ENCODE results near the gene NDUFS6.

NDUFS6 gene

DNA sequence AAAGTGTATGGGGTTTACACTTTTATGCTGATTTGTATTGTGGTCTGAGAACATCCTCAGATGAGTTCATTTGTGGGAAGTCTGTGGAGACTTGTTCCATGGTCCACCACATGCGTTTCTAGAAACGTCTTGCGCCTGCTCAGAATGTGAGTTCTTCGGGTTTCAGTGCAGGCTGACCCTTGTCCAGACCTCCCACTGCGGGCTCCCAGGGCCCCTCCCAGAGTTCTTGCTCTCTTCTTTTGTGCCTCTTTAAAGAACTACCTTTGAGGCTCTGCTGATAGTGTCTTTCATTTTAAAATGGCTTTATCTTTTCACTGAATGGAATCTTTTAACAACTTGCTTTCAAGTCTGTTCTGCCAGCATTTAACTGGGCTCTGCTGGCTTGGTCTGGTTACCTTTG, 17.6 kb downstream of the NDUFS6 start:
- DNase-seq = no peak

DNA sequence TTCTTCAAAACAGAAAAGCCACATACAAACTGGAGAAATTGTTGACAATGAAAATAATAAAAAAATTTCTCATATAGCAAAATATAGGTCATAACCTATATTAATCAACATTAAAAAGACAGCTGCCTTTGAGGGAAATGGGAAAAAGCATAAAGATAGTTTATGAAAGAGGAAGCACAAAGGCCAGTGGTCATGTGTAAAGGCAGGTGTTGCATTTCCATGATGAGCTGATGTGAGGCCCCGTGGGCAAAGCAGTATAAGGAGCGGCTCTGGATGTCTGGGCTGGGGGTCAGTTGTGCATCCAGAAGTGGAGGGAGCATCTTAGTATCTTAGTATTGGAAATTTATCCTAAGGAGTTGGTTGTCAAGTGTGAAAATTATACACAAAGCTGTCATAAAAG, 18.3 kb downstream of the NDUFS6 start:
- no peak for DNase-seq

GRCh38 chr5:1820381-1820780, 19.2 kb downstream of the NDUFS6 start:
- no peak for DNase-seq

GRCh38 chr5:1820926-1821325, 19.7 kb downstream of the NDUFS6 start:
- DNase-seq = no peak

DNA sequence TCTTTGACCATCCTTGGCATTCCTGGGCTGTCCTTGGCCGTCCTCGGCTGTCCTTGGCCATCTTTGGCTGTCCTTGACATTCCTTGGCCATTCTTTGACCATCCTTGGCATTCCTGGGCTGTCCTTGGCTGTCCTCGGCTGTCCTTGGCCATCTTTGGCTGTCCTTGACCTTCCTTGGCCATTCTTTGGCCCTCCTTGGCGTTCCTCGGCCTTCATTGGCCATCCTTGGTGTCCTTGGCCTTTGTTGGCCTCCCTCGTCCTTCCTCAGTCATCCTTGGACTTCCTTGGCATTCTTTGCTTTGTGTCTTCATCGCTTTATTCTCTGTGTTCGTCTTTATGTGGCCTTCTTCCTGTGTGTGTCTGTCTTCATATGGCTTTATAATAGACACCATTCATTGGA, 20.7 kb downstream of the NDUFS6 start:
- no peak for DNase-seq

DNA sequence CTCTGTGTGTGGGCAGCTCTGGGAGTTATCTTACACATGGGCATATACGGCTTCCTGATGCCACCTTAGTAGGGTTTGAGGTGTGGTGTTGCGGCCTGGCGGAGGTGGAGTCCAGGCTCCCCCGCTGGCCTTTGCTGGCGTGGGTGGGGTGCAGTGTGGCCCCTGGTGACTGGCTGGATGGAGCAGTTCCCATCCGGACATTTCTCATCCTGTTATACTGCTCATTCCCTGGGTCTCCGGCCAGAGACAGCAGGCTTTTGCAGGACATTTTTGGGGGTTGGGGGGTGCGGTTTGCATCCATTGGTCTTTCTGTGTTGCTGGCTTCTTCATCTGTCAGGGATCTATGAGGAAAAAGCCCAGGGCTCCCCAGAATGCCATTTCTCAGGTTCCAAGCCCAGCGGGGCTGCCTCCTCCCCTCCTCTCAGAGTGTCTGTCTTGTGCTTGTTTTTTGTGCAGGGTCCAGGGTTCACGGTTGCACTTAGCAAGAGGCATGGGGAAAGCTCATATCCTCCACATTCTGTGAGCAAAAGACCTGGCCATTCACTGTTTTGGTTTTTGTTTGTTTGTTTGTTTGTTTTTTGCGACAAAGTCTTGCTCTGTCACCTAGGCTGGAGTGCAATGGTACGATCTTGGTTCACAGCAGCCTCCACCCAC, 22.3 kb downstream of the NDUFS6 start:
- no peak for DNase-seq

DNA sequence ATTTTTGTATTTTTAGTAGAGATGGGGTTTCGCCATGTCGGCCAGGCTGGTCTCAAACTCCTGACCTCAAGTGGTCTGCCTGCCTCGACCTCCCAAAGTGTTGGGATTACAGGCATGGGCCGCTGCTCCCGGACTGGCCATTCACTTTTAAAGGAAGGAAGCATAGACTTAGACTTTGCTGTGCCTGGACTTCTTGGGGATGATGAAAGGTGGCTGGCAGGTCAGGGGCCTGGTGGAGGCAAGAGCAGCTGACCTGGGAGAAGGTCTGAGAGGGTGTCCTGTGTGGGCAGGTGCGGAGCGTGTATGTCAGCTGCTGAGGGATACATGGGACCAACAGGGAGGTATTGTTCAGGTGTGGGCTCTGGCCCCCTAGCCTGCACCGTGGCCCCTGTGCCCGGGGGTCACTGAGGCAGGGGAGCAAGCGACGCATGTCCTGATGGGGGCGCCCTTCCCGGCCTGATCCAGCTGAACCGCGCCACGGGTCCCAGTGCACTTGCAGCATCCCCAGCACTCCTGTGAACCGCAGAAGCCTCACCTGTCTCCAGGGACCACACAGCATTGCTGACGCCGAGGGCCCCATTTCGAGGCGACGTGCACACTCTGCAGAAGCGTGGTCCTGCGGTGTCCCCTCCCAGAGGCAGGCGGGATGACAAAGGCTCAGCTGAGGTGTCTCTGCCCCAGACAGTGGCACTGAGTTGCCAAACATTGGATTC, 23.1 kb downstream of the NDUFS6 start:
- DNase-seq = no peak

GRCh38 chr5:1824903-1825841, 24.0 kb downstream of the NDUFS6 start:
- no peak for DNase-seq

GRCh38 chr5:1826235-1826980, 25.2 kb downstream of the NDUFS6 start:
- no peak for DNase-seq

- no peak for DNase-seq
Observed at GRCh38 chr5:1827025-1827885, 26.0 kb downstream of the NDUFS6 start.

- DNase-seq = no peak
Observed at GRCh38 chr5:1827886-1828397, 26.7 kb downstream of the NDUFS6 start.

GRCh38 chr5:1830571-1831228, 29.5 kb downstream of the NDUFS6 start:
- no peak for DNase-seq

DNA sequence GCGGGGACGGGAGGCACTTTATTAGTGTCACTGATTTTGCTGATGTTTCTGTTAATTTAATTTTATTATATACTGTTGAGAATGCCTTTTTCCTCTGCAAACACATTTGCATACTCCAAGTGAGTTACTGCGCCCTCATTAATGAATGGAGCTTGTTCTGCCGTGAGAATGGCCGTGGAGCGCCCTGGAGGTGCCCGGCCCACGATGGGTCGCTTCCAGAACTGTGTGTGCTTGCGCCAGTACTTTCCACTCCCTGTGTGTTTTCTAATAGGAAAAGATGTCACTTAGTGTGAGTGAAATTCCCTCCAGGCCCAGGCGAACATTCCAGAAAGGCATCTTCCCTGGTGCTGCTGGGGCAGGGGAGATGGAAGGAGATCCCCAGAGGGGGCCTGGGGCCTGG, 30.1 kb downstream of the NDUFS6 start:
- no peak for DNase-seq

- DNase-seq = no peak
Observed at GRCh38 chr5:1831677-1832313, 30.6 kb downstream of the NDUFS6 start.

DNA sequence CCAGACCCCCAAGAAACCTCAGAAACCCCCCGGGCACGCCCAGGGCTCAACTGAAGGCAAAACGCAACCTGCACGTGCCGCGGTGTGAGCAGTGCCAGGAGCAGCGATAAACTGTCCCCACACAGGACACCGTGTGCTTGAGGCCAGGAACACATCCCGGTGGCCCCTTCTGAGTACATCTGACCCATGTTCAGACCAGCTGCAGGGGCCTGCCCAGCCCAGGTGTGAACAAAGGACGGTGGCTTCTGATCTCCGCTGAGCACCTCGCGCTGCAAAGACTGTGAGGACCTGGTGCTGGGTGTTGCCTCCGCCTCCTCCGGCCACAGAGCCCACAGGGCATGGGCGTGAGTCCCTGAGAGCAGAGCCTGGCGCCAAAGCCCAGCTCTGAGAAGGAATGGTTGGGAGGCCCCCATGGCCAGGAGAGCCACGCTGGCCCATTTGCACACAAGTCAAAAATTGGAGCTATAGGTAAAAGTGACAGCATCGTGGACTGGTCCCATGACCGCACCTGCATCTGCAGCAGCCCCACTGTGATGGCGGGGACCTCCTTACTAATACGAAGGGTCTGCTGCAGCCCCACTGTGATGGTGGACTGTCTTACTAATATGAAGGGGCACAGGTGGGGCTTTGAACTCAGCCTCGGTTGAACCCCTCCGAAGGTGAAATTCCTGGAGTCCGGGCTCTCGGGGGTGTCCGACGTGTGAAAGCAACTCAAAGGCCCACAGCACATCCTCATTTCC, 31.5 kb downstream of the NDUFS6 start:
- DNase-seq = no peak

- DNase-seq = no peak
Observed at GRCh38 chr5:1833264-1834021, 32.2 kb downstream of the NDUFS6 start.

GRCh38 chr5:1834022-1834551, 32.9 kb downstream of the NDUFS6 start:
- DNase-seq = no peak

DNA sequence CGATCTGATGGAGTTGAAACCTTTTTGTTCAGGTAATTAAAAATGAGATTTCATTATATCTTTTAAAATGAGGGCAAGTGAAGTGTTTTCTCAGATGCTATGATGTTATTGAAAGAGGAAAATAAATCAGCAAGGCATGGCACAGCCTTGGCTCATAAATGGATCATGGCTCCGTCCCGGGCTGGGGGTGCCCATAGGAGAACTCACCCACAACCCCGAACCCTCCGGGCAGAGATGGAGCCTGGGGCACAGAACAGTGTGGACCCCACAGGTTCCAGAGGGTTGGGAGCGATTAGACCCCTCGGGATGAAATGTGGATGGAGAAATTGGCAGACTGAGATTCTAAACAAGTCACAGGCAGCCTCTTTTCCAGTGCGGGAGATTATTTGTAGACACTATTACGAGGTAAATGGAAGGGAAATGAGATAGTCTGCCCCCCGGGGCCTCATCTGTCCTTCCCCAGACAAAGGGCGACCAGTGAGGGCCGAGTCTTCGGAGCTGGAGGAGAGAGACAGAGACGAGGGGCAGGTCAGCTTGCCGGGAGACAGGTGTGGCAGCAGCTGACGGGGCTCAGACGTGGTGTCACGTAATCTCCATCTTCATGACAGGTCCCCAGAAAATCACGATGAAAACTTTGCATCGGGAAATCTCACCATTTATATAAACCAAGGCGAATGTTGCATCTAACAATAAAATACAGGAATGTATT, 33.7 kb downstream of the NDUFS6 start:
- no peak for DNase-seq
